GM10847 (cell line): Measurements from ENCODE around the gene WDR62.

Source experiments
- POLR2A ChIP-seq: IDR thresholded peaks from 2 replicates; pipeline ENCODE4 v1.6.1; 2011; ENCODE audit not compliant: insufficient read length; ENCODE audit errors: extremely low read depth

The WDR62 gene

GRCh38 chr19:36090910-36091695, 36.4 kb downstream of the WDR62 start:
- TF ChIP-seq POLR2A: no peak

- TF ChIP-seq POLR2A: no peak
Measured at GRCh38 chr19:36092566-36092965, 37.9 kb downstream of the WDR62 start.

DNA sequence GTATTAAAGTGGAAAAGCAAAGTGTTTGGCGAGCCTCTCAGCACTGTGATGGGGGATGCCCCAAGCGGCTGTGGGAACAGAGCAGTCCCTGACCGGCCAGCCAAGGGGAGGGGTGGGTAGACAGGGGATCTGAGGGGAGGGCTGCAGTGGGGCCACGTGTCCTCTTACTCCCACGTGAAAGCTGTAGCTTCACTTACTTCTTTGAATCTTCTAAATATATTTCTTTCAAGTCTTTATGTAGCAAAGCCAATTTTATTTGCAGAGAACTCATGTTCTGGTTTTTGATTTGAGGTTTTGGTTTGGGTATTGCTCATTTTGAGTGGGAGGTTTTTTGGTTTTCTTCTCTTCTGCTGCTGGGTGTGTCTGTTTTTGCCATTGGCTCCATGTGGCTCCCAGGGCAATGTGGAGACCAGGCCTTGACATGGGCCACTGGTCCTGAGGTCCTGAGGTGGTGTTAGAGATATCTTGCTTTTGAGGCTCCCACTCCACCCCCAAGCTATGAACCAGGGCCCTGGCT, 38.5 kb downstream of the WDR62 start:
- no peak for TF ChIP-seq POLR2A

- no peak for TF ChIP-seq POLR2A
Measured at GRCh38 chr19:36093687-36094086, 39.0 kb downstream of the WDR62 start.

DNA sequence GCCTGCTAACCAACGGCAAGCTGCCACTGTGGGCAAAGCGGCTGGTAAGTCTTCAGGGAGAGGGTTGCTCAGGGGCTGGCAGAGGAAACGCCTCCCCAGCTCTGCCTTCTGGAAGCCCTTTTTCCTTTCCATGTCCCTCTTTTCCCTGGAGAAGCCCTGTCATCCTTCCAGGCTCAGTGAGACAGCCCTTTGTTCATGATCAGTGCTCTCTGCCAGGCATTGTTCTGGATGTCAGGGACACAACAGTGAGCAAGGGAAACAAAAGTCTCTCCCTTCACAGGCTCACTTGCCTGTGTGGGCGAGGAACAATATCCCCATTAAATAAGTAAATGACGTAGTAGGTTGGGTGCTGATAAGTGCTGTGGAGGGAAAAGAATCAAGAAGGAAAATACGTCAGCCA, 42.3 kb downstream of the WDR62 start:
- TF ChIP-seq POLR2A: no peak

GRCh38 chr19:36099166-36099785, 44.6 kb downstream of the WDR62 start:
- TF ChIP-seq POLR2A: no peak

GRCh38 chr19:36100476-36100875, 45.8 kb downstream of the WDR62 start:
- TF ChIP-seq POLR2A: no peak

DNA sequence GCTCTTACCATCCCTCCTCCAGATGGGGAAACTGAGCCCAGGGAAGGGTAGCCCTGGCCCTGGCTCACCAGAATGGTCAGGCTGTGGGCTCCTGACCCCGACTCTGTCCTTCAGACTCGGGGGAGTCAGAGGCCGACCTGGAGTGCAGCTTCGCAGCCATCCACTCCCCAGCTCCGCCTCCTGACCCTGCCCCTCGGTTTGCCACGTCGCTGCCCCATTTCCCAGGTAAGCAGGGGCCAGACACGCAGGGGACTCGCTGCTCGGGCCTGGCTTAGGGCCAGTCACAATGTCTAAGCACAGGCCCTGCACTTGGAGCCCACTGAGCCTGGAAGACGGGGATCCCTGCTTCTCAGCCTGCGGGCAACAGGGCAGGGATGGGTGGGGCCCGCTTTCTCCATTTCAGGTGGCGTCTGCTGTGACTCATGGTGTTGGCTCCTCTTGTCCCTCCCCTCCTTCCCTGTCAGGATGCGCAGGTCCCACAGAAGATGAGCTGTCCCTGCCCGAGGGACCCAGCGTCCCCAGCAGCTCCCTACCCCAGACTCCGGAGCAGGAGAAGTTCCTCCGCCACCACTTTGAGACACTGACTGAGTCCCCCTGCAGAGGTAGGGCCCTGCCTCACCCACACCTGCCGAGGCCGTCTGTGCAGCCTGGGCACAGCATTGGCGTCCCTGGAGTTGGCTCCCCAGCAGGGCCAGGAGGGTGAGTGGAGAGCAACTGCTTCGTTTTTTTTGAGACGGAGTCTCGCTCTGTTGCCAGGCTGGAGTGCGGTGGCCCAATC, 47.0 kb downstream of the WDR62 start:
- TF ChIP-seq POLR2A: no peak

DNA sequence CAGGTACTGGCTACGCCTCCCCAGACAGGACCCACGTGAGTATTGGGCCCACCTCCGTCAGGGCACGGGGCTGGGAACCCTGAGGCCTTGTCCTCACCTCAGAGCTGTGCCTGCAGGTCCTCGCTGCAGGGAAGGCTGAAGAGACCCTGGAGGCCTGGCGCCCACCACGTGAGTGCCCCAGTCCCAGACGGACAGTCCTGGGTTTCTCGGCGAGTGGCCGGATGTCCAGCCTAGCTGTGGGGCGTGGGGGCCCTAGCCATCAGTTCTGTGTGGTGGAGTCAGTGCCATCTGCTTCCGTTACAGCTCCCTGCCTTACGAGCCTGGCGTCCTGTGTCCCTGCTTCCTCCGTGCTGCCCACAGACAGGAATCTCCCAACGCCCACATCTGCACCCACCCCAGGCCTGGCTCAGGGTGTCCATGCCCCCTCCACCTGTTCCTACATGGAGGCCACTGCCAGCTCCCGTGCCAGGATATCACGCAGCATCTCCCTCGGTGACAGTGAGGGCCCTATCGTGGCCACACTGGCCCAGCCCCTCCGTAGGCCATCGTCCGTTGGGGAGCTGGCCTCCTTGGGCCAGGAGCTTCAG, 48.4 kb downstream of the WDR62 start:
- TF ChIP-seq POLR2A: no peak

- no peak for TF ChIP-seq POLR2A
Measured at GRCh38 chr19:36103842-36104552, 49.3 kb downstream of the WDR62 start.

DNA sequence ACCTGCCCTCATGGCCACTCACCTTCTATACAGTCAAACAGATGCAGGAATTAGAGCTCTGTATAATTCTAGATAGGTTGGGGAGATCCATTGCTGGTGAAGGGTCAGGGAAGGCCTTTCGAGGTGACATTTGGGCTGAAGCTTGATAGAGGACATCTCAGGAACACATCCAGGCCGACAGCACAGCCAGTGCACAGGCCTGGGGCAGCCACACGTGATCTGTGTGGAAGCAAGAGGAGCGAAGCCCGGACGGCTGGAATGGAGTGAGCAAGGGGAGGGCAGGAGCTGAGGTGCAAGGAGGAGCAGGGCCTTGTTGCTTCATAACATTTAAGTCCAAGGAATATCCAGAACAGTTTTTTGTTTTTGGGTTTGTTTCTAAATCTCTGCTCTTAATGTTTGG, 51.7 kb downstream of the WDR62 start:
- no peak for TF ChIP-seq POLR2A

DNA sequence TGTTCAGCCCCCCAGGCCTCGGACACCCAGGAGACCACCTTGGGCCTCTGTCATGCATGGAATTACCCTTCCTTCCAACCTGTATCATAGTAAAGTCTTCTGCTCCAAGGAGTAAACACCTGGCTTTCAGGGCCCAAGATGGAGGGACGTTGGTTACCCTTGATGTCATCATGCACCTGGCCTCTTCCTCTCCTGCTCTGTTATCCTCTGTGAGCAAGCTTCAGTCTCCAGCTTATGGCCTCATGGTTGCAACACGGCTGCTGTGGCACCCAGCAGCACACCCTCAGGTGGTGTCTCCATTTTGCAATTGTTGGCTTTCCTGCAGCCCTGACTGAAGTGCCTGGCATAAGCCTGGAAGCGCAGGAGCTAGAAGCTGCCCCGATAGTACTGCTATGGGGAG, 52.3 kb downstream of the WDR62 start:
- no peak for TF ChIP-seq POLR2A

DNA sequence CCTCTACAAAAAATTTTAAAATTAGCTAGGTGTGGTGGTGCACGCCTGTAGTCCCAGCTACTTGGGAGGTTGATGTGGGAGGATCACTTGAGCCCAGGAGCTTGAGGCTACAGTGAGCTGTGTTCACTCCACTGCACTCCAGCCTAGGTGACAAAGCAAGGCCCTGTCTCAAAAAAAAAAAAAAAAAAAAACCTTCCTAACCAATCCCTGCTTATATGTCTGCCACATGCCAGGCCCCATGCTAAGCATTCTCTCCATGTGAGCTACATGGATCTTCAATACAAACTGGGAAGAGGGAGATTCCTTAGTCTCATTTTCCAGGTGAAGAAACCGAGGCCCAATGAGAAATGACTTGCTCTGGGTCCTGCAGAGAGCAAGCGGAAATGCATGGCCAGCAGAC, 54.0 kb downstream of the WDR62 start:
- TF ChIP-seq POLR2A: no peak

DNA sequence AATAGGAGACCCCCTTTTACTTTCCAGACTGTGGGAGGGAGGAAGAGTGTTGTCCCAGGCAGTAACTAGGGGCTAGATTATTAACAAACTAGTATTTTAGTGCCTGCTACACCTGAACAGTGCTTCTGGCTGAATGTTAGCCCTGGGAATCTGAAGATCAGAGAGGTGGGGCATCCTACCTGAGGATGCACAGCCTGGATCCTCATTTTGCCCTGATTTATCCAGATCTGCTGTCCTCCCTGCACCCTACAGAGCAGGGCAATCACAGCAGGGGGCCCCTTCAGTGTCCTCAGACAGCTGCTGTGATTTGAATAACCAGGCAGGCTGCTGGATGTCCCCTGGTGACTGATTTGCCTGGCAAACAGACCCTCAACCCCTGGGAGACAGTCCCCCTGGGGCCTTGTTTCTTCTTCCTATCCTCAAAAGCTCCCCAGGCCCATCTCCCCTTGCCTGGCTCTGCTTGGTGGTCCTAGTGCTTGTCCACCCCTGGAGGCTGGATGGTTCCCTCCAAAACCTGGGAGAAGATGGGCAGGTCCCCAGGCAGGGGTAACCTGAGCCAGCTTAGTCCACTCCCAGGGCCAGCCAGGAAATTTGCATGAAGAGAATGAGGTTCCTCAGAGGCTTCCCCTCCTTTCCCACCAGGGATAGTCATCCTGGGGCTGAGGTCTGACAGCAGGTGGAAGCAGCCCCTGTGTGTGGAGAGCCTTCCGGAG, 55.9 kb downstream of the WDR62 start, which contains the start of gene OVOL3:
Gene OVOL3 (plus strand): TSS at position 657 of the 713 bp plus-strand sequence. CDS start 60 bp downstream, outside the sequence.
- no peak for TF ChIP-seq POLR2A
